PC-3 (cell line): ENCODE data around the gene CLPTM1L.

Source experiments
- CTCF ChIP-seq: fragments of 300-600 bp; sonication (generic); conservative IDR thresholded peaks from 2 replicates; pipeline ENCODE4 v1.5.1; 2017; ENCODE audit warnings: antibody characterized with exemption, low read depth, mild to moderate bottlenecking, low read length
- EZH2 ChIP-seq: fragments of 300-600 bp; sonication (generic); IDR thresholded peaks from one replicate; pipeline ENCODE4 v1.6.1; 2017; ENCODE audit warnings: antibody characterized with exemption, mild to moderate bottlenecking, low read length; ENCODE audit not compliant: unreplicated experiment
- EZH2phosphoT487 ChIP-seq: fragments of 300-600 bp; sonication (generic); IDR thresholded peaks from 2 replicates; pipeline ENCODE4 v1.6.1; 2018; ENCODE audit warnings: mild to moderate bottlenecking, antibody characterized with exemption, low read length, borderline replicate concordance

- TF ChIP-seq CTCF, result no peak
- TF ChIP-seq EZH2, result no peak
- no peak for TF ChIP-seq EZH2phosphoT487
Measured at GRCh38 chr5:1378866-1379659, 34.2 kb upstream of the CLPTM1L start.
